ENCODE results near the gene SLC16A13. TPM values are rescaled to one million over a fixed set of nuclear protein-coding genes. Genes with fewer than 3 reads are reported as not detected.
"Not testable (repeated sequence)": the region's sequence is repeated elsewhere in the genome, so short reads cannot be mapped to it uniquely, and the experiment has no call there.

Gene SLC16A13
- total RNA-seq, 1 donor from 2014 or later, result 1.4 TPM

DNA sequence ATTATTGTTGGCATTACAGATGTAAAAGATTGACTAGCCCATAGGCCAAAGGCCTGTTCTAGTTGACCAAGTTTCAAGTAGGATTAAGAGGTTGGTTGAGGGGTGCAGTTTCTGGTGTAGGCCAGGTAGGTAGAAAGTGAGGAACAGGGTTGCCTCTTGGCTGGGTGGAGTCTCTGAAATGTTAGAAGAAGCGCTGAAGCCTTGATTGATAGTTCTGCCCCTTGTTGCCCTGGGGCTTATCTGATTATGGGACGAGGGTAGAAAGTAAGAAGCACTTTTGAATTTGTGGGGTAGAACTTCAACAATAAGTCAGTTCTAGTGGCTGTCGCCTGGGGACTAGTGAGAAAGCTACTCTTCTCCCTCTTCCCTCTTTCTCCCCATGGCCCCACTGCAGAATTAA is 6.7 kb upstream of the SLC16A13 start:
- DNase-seq (ENCODE audit: low read depth in 2 of 2), result no peak

DNA sequence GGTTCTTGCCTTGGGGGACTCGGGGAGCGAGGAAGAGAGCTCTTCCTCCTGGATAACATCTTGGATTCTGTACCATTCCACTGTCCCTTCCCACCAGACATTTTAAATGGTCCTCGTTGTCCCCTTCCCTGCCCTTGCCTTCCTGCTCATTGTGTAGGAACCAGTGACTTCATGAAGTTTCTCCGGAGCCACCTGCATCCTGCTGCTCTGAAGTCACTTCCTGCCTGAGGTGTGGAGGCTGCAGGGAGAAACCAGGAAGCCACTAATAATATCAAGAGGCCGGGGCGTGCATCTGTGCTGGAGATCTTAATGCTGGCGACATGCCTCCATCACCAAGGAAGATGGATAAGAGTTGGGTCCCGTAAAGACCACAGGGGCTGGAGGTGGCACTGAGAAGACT is 6.2 kb upstream of the SLC16A13 start:
- DNase-seq (ENCODE audit: low read depth in 2 of 2), result peak; percentile 86 to 95

DNA sequence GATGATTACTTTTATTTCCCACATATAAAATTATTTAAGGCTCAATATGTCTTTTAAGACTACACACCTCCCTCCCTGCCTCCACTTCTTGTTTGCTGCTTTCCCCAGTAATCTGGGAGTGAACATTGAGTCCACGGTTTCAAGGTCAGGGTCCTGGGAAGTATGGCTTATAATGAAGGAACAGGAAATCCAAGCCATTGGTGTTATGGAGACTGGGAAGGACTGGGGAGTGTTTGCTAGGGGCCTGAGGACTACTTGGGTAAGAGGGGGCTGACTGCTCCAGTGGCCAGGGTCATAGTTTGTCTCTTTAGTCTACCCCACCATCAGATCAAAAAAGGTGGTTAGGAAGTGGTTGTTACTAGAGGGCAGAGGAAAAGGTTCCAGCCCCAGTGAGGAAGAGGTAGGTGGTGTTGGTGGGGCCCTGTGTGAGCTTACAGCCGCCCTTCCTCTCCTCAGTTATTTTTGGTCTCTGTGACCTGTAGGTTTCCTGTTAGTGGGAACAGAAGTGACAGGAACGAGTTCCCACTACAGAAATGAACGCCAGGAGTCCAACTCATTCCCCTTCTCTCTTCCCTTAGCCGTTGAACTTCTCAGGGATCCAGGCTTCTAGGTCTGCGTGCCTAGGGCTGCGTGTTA is 742 bp upstream of the SLC16A13 start:
- DNase-seq (ENCODE audit: low read depth in 2 of 2), result peak in 1 of 2 donors; percentile 71

DNA sequence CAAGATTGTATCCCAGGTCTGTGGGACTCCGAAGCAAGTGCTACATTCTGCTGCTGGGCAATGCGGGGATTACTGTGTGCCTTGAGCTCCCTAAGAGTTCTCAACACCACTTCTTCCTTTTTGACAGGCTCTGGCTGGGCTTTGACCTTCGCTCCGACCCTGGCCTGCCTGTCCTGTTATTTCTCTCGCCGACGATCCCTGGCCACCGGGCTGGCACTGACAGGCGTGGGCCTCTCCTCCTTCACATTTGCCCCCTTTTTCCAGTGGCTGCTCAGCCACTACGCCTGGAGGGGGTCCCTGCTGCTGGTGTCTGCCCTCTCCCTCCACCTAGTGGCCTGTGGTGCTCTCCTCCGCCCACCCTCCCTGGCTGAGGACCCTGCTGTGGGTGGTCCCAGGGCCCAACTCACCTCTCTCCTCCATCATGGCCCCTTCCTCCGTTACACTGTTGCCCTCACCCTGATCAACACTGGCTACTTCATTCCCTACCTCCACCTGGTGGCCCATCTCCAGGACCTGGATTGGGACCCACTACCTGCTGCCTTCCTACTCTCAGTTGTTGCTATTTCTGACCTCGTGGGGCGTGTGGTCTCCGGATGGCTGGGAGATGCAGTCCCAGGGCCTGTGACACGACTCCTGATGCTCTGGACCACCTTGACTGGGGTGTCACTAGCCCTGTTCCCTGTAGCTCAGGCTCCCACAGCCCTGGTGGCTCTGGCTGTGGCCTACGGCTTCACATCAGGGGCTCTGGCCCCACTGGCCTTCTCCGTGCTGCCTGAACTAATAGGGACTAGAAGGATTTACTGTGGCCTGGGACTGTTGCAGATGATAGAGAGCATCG is 2.4 kb downstream of the SLC16A13 start:
- DNase-seq (ENCODE audit: low read depth in 2 of 2), result no peak

DNA sequence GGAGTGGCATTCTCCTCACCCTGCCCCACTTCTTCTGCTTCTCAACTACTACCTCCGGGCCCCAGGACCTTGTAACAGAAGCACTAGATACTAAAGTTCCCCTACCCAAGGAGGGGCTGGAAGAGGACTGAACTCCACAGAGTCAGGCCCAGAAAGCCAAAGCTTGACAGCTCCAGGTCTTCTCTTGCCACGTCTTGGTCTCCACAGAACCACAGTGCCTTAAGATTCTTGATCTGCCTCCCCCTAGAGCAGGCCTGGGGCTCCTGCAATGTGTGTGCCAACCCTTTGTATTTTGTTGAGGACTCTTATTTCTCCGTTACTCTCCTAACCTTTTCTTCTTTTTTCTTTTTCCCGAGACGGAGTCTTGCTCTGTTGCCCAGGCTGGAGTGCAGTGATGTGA is 4.0 kb downstream of the SLC16A13 start:
- DNase-seq (ENCODE audit: low read depth in 2 of 2), result no peak

DNA sequence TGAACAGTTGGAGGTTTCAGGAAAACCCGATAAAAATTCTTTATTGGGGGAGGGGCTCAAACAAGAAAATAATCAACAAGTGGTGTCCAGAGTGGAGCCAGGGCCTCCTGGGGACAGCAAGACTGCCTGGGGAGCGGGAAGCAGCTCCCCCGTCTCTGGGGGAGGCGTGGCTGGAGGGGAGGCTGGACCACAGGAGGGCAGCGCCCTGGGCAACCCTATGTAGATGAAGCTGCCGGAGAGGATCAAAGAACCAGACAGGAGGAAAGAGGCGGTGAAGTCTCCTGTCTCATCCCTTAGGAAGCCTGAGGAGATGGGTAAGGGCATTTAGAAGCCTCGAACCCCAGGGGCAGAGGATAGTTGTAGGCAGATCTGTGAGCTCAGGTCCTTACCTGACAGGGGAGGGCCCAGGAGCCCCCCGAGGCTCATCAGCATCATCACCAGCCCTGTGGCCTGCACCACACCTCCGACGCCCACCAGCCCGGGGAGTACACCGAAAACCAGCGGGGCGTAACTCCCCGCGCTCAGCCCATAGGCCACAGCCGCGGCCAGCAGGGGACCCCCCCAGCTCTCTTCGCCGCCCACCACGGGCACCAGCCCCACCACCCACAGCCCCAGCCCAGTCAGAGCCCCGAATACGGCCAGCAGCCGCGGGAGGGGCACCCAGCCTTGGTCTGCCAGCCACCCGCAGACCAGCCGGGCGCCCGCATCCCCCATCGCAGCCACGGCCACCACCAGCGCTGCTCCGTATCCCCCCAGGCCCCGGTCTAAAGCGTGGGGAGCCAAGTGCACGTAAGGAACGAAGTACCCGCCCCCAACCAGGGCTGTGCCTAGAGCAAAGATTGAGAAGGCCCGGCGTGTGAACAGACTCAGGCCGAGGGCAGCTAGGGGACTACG is 6.0 kb downstream of the SLC16A13 start:
- DNase-seq (ENCODE audit: low read depth in 2 of 2), result no peak

DNA sequence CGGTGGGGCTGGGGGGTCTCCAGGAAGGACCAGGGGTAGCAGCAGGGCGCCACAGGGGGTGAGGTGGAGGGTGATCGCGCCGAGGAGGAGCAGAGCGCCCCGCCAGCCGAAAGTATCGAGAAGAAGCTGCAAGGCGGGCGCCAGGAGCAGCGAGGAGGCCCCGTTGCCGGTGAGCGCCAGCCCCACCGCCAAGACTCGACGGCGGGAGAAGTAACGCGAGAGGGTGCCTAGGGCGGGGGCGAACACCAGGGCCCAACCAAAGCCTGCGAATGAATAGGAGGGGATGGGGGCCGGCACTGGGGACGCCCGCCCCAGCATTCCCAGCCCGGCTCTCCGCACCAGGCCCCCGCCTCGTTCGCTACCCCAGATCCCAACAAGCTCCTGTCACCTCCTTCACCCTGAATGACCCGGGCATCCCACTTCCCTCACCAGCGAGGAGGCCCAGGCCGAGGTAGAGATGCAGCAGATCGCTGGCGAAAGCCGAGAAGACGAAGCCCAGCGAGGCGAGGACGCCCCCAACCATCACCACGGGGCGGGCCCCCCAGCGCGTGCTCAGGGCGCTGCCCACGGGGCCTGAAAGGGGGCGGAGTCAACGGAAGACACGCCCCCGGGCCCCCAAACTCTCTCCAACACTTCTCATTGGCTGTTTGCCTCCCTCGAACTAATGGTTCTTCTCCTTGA is 6.8 kb downstream of the SLC16A13 start:
- DNase-seq (ENCODE audit: low read depth in 2 of 2), result peak in 1 of 2 donors; percentile 35

DNA sequence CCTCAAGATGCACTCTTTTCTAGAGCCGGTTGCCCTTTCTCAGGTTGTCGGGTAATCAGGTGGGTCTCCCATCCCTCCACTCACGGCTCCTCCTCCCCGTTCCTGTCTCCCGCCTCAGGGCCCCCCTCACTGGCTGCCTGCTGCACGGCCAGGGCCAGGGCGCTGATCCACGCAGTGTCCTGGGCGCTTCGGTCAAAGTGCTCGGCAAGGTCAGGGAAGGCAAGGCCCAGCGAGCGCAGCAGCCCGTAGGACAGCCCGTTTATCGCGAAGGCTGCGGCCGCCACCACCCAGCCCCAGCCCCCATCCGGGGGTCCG is 7.3 kb downstream of the SLC16A13 start:
- no peak for DNase-seq (ENCODE audit: low read depth in 2 of 2)

DNA sequence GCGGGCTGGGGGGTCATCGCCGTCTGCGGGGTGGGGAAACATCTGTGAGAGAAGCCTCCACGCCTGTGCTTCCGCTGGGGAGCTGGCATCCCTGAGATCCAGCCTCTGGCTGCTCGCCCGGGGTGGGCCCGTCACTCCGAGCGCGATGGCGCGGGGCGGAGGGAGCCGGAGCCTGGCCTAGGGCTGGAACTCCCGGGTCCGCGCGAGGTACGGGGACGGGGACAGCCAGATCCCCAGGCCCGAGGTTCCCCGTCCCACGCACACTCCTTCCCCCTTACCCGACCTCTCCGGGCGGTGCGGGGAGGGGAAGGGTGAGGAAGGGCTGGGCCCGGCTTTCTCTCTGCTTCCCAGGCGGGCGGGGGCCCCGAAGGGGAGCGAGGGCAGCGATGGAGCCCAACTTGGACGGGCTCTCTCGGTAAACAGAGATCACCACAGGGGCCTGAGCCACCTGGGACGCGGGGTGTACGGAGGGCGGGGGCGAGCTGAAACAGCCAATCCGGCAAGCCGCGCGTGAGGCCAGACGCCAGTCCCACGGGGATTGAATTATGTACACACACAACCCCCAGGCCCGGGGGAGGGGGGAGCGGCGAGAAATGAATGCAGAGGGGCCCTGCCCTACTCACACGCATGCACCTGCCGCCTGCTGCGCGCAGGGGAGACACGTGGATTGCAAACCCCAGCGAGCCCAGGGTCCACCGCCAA is 7.8 kb downstream of the SLC16A13 start, which contains the start of gene SLC16A11:
Gene SLC16A11 (minus strand): TSS at position 596 of the 702 bp plus-strand sequence. CDS start 579 bp downstream, at position 17.
- peak in 1 of 2 donors; percentile 49 for DNase-seq (ENCODE audit: low read depth in 2 of 2)

DNA sequence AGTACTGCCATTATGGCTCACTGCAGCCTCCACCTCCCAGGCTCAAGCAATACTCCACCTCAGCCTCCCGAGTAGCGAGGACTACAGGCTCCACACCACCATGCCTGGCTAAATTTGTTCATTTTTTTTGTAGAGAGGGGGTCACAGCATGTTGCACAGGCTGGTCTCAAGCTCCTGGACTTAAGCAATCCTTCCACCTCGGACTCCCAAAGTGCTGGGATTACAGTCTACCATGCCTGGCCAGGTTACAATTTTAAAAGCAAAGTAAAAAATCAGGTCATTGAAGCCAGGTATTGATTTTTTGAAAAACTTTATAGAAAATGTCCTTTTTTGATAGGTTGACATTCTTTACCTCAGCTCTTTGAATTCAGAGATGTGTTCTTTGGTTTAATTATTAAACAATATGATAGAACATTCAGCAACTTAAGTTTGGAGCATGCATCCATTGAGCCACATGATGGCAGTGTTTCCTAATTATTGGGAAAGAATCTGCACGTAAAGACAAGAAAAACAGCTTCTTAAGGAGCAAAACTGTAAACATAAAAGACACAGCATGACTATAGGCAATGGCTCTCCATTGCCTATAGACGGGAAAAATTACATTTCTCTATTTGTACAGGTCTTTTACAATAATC is 9.8 kb downstream of the SLC16A13 start:
- peak; percentile 58 to 77 for DNase-seq (ENCODE audit: low read depth in 2 of 2)

DNA sequence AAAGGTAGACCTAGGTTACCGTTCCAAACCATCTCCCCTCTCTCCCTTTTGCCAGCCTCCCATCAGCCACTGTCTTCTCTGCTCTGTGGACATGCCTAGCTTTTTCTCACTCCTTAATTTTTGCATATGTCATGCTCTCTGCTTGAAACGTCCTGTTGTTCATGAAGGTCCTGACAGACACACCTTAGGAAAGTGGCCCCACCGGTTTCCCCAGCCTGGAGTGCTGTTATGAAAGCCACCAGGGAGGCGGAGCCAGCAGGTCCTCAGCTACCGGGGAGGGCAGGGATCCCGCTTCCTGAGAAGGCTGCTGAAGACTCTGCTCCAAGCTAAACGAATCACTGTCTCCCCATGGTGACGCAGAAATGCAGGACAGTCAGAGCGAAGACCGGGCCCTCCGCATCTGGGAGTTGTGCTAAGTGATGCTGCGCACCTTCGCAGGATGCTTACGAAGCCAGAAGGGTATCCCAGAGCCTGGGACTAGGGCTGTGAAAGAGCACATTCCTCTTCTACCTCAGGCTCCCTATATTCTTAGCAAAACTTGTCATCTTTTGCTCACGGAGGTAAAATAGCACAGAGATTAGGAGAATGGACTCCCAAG is 10.4 kb downstream of the SLC16A13 start:
- DNase-seq (ENCODE audit: low read depth in 2 of 2), result no peak

DNA sequence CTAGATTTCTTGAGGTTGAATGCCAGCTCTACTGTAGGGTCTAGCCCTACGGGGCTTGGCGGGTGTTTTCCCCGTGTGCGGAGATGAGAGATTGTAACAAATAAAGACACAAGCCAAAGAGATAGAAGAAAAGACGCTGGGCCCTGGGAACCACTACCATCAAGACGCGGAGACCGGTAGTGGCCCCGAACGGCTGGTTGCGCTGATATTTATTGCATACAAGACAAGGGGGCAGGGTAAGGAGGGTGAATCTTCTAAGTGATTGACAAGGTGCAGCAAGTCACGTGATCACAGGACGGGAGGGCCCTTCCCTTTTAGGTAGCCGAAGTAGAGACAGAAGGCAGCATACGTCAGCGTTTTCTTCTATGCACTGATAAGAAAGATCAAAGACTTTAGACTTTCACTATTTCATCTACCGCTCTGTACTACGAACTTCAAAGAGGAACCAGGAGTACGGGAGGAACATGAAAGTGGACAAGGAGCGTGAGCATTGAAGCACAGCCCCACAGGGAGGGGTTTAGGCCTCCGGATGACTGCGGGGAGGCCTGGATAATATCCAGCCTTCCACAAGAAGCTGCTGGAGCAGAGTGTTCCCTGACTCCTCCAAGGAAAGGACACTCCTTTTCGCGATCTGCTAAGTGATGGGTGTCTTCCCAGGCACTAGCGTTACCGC is 11.0 kb downstream of the SLC16A13 start:
- DNase-seq (ENCODE audit: low read depth in 2 of 2), result not testable (repeated sequence)

DNA sequence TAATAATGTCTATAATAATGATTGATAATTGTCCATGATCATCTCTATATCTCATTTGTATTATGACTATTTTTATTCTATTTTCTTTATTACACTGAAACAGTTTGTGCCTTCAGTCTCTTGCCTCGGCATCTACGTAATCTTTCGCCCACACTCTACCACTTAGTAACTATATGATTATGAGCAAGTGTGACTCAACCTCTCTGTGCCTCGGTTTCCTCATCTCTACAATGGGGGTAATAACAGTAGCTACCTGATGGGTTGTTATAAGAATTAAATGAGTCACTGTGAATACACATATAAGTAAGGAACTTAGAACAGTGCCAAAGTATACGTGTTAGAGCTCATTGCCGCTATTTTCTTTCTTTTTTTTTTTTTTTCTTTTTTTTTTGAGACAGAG is 11.8 kb downstream of the SLC16A13 start:
- no peak for DNase-seq (ENCODE audit: low read depth in 2 of 2)

DNA sequence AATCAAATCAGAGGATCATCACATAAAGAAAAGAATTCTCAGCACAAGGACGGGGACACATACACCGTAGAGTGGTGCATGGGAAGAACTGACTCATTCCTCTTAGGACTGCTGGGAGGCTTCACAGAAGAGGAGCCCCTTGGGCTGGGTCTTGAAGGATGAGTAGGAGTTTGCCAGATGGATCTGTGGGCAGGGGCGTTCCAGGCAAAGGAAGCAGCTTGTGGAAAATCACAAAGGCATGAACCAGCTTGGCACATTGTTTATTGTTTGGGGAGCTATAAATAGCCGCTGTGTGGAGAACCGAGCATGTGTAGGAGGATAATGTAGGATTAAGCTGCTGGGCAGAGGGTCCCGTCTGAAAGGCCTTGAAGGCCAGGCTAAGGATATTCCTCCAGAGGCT is 13.2 kb downstream of the SLC16A13 start:
- peak in 1 of 2 donors; percentile 30 for DNase-seq (ENCODE audit: low read depth in 2 of 2)

DNA sequence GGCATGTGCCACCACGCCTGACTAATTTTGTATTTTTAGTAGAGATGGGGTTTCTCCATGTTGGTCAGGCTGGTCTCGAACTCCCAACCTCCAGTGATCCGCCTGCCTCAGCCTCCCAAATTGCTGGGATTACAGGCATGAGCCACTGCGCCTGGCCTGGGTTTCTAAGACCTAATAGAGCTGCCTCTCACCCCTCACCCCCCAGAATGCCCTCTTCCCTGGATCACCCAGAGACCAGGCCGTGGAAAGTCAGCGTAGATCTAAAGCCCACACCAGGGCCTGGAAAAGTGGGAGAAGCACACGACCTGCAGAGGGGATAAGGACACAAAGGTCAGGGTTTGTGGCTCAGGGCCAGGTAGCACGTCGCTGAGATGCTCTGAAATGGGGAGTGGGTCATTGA is 14.8 kb downstream of the SLC16A13 start:
- not testable (repeated sequence) for DNase-seq (ENCODE audit: low read depth in 2 of 2)

DNA sequence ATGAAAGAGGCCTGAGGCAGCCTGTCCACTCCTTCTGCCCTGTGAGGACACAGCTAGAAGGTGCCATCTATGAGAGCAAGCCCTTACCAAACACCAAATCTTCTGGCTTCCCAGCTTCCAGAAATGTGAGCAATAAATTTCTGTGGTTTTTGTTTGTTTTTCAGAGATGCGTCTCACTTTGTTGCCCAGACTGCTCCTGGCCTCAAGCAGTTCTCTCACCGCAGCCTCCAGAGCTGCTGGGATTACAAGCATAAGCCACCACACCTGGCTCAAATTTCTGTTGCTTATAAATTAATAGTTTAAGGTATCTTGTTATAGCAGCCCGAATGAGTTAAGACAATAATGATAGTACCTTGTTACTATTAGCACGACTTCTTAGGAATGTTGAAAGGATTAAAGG is 20.6 kb downstream of the SLC16A13 start:
- DNase-seq (ENCODE audit: low read depth in 2 of 2), result no peak

DNA sequence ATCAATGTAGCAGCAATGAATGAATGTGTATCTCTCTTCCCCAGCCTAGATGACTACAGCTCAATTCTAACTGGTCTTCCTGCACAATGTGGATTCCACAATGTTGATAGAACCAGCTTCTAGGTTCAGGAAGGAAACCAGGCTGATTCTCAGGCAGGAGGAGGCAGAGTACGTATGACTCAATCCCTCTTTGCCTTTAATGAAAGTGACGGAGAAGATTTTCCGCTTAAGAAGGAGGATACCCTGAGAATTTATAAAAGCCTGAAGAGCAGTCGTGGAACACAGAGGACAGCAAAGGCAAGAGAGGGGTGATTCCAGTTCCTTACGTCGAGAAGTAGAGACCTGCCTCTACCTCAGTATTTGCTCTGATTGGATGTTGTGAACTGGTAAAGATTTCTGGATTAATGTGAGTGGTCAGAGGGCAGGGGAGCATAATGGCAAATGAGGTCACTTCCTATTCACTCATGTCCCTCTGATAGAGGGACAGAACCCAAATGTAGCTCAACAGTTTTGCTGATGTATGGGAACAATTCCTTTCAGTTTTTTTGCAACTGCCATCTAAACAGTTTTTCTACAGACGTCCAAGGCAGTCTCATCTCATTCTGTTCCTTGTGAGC is 23.1 kb downstream of the SLC16A13 start:
- peak; percentile 52 to 96 for DNase-seq (ENCODE audit: low read depth in 2 of 2)

DNA sequence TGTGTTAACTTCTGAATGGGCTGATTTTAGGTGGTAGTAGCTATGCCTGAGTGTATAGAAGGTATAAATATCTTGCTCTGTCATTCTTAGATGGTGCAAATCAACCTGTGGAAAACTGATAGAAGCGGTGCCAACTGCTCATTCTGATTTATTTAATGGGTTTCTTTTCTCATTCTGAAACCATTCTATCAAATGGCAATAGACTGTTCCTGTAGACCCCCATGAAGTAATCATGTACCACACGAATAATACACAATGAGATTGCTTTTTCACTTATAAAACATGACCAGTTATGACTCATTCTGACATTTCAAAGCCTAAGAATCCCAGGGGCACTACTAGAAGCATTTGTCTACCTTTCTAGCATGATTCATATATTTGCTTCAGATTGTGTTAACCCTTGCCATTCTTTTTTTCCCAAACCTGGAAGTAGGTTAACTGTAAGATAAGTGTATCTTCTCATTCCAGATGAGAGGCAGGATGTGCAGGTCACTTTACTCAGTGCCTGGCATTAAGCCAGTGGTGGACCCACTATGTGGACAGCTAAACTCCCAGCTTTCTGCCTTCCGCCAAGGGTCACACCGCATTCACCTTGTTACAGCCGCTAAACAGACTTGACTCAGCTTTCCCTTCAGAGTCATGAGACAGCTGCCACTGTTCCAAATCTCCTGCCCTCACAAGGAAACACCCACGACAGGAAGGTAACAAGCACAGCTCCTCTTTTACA is 24.5 kb downstream of the SLC16A13 start:
- peak; percentile 78 to 100 for DNase-seq (ENCODE audit: low read depth in 2 of 2)

Data from dermis microvascular lymphatic vessel endothelial cell (primary cell).